SKM-1 (cell line): ENCODE data around the gene PPP2CA.
"Not testable (repeated sequence)": the region's sequence is repeated elsewhere in the genome, so short reads cannot be mapped to it uniquely, and the experiment has no call there.

Source experiments
- DNase-seq: peaks from one replicate; lab custom pipeline; 2025; ENCODE audit not compliant: unreplicated experiment; lab: John Stamatoyannopoulos, UW

Gene PPP2CA

GRCh38 chr5:134245692-134246091, 19.8 kb upstream of the PPP2CA start:
- DNase-seq: no peak

DNA sequence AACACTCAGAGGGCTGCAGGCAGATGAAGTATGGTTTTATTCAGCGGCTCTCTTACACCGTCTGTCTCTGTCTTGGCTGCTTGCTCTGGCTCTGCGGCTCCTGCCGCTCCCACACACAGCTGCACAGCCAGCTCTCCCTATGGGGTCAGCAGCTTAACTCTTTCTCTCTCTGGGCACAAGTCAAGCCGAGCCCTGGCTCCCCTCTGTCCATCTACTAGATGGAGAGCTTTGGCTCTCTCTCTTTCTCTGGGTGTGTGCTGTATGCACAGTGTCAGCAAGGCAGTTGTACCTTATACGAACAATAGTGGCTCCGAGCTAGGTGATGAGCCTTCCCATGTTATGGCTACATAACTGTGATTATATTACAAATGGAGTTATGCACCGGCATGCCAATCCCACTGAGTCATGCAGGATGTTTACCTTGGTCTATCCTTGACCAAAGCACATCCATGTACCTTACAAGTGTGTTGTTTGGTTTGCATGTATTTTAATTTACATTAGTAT, 19.3 kb upstream of the PPP2CA start:
- DNase-seq: no peak

DNA sequence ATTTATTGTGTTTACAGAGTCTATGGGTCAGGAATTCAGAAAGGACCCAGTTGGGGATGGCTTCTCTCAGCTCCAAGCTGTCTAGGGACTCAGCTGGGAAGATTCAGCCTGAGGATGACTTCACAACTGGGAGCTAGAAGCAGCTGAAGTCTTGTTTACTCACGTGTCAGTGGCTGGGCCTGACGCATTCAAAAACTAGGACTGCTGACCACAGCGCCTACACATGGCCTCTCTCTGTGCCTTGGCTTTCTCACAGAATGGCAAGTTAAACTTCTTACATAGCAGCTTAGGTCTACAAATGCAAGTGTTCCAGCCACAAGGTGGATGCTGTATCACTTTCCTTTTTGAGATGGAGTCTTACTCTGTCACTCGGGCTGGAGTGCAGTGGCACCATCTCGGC, 16.3 kb upstream of the PPP2CA start:
- no peak for DNase-seq

DNA sequence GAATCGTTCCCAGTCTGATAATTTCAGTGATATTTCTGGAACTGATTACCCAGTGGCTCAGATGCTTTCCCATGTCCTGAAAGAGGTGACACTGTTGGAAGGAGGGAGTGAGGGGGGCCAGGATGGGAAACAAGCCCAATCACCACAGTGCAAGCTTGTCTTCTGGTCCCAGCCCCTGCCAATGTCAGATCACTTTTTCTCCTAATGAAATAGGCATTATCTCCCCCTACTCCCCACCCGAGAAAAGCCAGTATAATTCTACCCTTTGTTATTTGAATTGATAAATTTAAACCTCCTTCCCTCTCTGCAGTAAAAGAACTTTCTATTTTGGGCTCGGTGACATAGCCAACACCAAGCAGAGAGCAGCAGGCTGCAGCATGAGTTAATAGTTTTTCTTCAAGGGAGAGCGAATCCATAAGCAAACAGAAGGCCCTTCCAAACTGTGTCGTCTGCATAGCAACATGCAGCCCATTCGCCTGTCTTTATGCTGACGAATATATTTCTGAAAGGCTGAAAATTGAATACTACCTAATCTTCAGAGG, 14.6 kb upstream of the PPP2CA start:
- no peak for DNase-seq

GRCh38 chr5:134236820-134237219, 10.9 kb upstream of the PPP2CA start:
- DNase-seq: no peak

GRCh38 chr5:134236318-134236717, 10.4 kb upstream of the PPP2CA start:
- DNase-seq: no peak

DNA sequence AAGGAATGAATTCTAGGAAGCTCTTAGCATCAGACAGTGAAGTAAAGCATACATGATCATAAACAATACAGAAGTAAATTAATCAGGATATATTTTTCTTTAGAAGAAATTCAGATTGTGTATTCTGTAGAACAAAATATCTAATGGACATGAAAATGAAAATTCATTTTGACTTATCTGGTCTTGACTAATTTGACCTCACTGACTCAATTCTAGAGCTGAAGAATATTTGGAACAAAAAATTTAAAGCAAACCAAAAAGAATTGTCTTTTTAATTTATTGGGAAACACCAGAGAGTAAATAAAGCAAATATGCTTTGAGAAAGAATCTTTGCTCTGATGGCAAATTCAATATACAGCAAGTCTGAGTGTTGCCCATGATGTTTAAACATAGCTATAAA, 2.8 kb upstream of the PPP2CA start:
- no peak for DNase-seq

- DNase-seq: no peak
Measured at GRCh38 chr5:134227776-134228175, 1.9 kb upstream of the PPP2CA start.

DNA sequence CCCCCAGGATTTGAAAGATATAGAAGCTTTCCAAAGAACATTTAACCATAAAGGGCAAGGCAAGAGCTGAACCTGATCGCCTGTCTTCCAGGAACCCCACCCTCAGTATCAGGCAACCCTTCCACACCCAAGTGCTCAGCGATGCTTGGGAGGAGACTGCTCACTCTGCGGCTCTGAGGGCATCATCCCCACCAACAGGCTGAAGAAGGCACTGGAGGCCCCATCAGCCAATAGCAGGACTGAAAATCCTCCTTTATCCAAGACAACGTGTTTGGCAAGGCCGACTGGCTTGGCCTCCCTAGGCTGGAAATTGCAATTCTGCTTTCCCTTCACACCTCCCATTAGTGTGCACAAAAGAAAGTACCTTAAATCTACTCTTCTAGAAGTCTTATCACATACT, 1.4 kb upstream of the PPP2CA start:
- no peak for DNase-seq

DNA sequence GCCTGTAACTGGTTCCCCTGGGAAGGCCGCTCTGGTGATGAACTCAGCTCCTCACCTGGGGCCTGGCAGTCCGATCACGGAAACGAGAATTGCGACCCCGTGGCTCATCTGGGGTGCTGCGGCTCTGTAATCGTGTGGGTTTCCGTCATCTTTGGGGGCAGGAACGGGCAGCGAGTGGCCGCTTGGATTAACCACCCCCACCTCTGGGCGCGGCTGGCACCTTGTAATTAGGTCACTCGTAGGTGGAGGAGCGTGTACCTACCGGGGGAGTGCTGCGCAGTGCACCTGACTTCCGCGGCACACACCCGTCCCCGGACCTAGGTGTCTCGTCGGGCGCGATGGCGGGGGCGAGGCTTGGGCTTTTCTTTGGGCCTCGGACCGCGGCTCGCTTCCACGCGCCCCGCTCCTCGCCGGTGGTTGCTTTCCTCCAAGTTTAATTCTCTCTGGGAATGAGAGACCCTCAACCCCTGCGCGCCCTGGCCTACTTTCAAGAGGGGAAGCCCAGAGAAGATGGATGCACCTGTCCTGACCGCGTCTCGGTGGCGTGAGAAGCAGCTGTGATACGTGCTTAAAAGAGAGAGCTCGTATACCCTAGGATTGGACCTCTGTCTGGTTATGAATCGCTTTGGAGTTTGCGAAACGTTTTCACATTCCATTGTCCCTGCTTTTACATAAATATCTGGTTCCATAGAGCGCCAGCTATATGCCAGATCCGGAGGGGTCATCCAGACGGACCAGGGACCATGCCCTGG, 744 bp upstream of the PPP2CA start:
- no peak for DNase-seq

GRCh38 chr5:134224888-134225779, 739 bp downstream of the PPP2CA start:
- no peak for DNase-seq

DNA sequence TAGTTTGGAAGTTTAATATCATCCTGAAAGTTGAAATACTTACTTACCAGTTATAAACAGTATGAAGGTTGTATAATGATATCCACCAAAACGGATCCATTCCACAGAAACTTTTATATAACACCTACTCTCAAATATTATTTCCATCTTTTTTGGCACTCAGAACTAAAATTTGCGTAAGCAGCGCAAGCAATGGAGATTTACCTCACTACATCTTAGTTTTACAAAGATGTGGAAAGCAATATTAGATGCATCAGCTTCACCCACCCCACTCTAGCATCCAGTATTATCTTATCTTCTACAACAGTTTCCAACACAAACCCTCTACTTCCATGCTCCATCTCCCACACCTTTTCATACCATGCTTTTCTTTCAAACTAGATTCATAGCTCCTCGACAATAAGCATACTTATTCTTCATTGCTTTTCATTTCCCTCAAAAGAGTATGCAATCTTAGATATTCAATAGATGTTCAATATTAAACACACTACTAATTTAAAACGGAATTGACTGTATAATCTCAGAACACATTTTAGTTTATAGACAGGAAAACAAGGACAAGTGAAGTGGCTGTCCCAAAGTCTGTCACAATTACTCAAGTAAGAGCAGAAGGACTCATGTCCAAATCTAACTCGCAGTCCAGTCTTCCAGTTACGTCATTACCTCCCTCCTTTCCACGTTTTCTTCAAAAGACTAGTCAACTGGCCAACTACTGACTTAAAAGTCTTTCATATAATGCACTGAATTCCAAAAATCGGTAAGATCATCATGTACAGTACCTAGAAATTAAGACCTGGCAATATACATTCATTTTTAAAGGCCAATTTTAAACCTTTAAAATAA, 2.2 kb downstream of the PPP2CA start:
- no peak for DNase-seq

GRCh38 chr5:134221690-134222089, 4.2 kb downstream of the PPP2CA start:
- not testable (repeated sequence) for DNase-seq

DNA sequence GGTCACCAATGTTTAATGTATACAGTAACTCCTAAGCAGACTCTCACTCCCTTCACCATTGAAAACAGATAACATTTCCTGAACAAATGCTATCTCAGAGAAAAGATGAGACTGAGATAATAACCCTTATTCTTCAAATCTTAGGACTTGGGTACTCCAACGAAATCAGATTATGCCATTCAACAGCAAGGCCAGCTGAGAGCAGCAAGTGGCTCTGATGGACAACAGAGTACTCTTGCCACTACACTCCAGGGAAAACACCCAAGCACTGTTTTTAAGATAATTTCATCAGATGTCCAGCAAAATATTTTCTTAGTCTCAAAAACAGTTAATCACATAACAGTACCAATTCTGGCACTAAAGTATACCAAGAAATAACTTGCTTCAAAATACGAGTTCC, 10.1 kb downstream of the PPP2CA start:
- no peak for DNase-seq

- DNase-seq: not testable (repeated sequence)
Measured at GRCh38 chr5:134211263-134212031, 14.4 kb downstream of the PPP2CA start.

DNA sequence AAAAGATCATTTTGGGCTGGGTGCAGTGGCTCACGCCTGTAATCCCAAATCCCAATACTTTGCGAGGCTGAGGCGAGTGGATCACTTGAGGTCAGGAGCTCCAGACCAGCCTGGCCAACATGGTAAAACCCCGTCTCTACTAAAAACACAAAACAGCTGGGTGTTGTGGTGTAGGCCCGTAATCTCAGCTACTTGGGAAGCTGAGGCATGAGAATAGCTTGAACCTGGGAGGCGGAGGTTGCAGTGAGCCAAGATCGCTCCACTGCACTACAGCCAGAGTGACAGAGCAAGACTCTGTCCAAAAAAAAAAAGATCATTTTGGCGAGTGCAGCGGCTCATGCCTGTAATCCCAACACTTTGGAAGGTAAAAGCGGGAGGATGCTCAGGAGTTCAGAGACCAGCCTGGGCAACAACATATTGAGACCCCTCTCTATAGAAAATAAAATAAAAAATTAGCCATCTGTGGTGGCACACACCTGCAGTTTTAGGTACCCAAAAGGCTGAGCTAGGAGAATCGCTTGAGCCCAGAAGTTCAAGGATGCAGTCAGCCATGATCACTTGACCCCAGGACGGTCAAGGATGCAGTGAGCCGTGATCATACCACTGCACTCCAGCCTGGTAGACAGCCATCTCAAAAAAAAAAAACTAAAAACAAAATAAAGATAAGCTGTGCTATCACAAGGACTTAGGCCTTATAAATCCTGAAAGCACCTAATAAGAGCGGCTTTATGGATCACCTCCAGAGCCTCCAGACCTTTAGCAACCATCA, 16.2 kb downstream of the PPP2CA start:
- DNase-seq: no peak

DNA sequence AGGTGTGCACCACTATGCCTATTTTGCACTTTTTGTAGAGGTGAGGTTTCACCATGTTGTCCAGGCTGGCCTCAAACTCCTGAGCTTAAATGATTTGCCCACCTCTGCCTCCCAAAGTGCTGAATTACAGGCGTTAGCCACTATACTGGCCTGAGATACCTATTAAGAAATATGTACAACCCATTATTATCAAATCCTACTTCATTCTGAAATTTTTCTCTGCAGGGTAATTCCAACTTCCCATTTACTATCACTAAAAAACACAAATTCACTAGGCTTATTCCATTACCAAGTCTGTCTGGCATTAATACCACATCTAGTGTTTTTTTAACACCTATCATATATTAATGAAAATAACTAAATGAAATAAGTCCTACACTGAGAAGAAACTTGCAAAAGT, 18.2 kb downstream of the PPP2CA start:
- no peak for DNase-seq

DNA sequence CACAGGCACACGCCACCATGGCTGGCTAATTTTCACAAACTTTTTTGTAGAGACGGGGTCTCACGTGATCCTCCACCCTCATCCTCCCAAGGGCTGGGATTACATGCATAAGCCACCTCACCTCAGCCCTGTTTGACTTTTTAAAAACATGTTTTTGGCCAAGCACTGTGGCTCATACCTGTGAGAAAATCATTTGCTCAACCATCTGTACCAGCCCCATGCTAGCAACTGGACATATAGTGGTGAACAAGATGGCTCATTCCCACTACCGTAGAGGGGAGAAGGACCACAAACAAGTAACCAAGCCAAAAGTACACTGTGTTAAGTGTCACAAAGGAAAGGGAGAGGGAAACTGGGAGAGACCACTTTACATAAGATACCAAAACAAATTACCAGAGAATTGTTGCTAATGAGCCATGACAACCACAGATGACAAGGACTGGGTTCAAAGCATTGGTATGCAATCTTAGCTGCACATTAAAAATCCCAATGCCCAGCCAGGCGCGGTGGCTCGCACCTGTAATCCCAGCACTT, 19.2 kb downstream of the PPP2CA start:
- no peak for DNase-seq

- DNase-seq: no peak
Measured at GRCh38 chr5:134204575-134204974, 21.3 kb downstream of the PPP2CA start.
